Medulla oblongata (tissue), 1 donor: ENCODE results near the gene ZNF236.
A peak's percentile ranks its signal among the peaks of the same experiment; 100 is the strongest.
"Not testable (repeated sequence)": the region's sequence is repeated elsewhere in the genome, so short reads cannot be mapped to it uniquely, and the experiment has no call there.

Source experiments
- DNase-seq: peaks from one replicate; pipeline ENCODE4 v3.0.0-alpha.2; 2015; ENCODE audit errors: extremely low spot score

The ZNF236 gene

GRCh38 chr18:76988031-76988826 lies 165.9 kb downstream of the ZNF236 start:
- DNase-seq: peak; percentile 76

GRCh38 chr18:76988827-76989646 lies 166.7 kb downstream of the ZNF236 start:
- no peak for DNase-seq

- no peak for DNase-seq
Observed at GRCh38 chr18:76989647-76990190, 167.4 kb downstream of the ZNF236 start.

GRCh38 chr18:76990343-76991020 lies 168.1 kb downstream of the ZNF236 start:
- not testable (repeated sequence) for DNase-seq

GRCh38 chr18:76991021-76991688 lies 168.8 kb downstream of the ZNF236 start:
- no peak for DNase-seq

GRCh38 chr18:76992226-76993084 lies 170.1 kb downstream of the ZNF236 start:
- no peak for DNase-seq

- DNase-seq: no peak
Observed at GRCh38 chr18:76993085-76993382, 170.7 kb downstream of the ZNF236 start.

- no peak for DNase-seq
Observed at GRCh38 chr18:76993573-76993972, 171.2 kb downstream of the ZNF236 start.

- no peak for DNase-seq
Observed at GRCh38 chr18:76994086-76994654, 171.8 kb downstream of the ZNF236 start.

GRCh38 chr18:76995896-76996295 lies 173.5 kb downstream of the ZNF236 start:
- DNase-seq: no peak

- no peak for DNase-seq
Observed at GRCh38 chr18:76996429-76996828, 174.1 kb downstream of the ZNF236 start.

GRCh38 chr18:76997951-76998808 lies 175.8 kb downstream of the ZNF236 start:
- no peak for DNase-seq

- no peak for DNase-seq
Observed at GRCh38 chr18:76999077-76999476, 176.7 kb downstream of the ZNF236 start.

- peak; percentile 76 for DNase-seq
Observed at GRCh38 chr18:77000527-77000926, 178.2 kb downstream of the ZNF236 start.

- no peak for DNase-seq
Observed at GRCh38 chr18:77001041-77001440, 178.7 kb downstream of the ZNF236 start.

GRCh38 chr18:77001979-77002378 lies 179.6 kb downstream of the ZNF236 start:
- DNase-seq: no peak

- no peak for DNase-seq
Observed at GRCh38 chr18:77002496-77002895, 180.1 kb downstream of the ZNF236 start.

GRCh38 chr18:77003316-77003715 lies 181.0 kb downstream of the ZNF236 start:
- DNase-seq: no peak
